IMR-90 (cell line): ENCODE measurements around the gene C9orf57. TPM values are rescaled to one million over a fixed set of nuclear protein-coding genes. Genes with fewer than 3 reads are reported as not detected.

Source experiments
- ATAC-seq: fragments of 200-7000 bp; cut with Tn5 transposase; 2 replicates; pipeline ENCODE4 v1.9.1; 2020; ENCODE audit warnings: low read depth, mild to moderate bottlenecking, moderate library complexity
- BruUV-seq: library from RNA; stranded (reverse); fragments of 400-500 nt; replicated peaks from 2 replicates; lab custom pipeline; 2021; lab: Mats Ljungman, UMichigan
- CTCF ChIA-PET: fragments of 300-600 bp; formaldehyde crosslinking; extraction: SDS; loops from one replicate; lab custom pipeline; 2021; ENCODE audit warnings: antibody characterized with exemption; lab: Yijun Ruan, JAX
- POLR2A ChIA-PET: fragments of 300-600 bp; sonication (Branson Sonifier 250); formaldehyde crosslinking; loops from one replicate; lab custom pipeline; 2022; ENCODE audit warnings: antibody characterized with exemption; ENCODE audit not compliant: unreplicated experiment; lab: Charles Lee
- DNase-seq: peaks from one replicate; pipeline ENCODE4 v3.0.0; 2013
- H2AFZ ChIP-seq: replicated peaks from 2 replicates; pipeline ENCODE3; 2013; ENCODE audit warnings: low read length, mild to moderate bottlenecking; ENCODE audit not compliant: poor library complexity
- H2AK5ac ChIP-seq: 2 replicates; pipeline ENCODE4 v1.6.1; 2013; ENCODE audit warnings: low read depth, low read length, inconsistent platforms
- H2AK9ac ChIP-seq: replicated peaks from 2 replicates; pipeline ENCODE3; 2013; ENCODE audit warnings: mild to moderate bottlenecking, low read depth, low read length, moderate library complexity; ENCODE audit not compliant: poor library complexity
- H2BK120ac ChIP-seq: 2 replicates; pipeline ENCODE4 v1.6.1; 2013; ENCODE audit warnings: low read depth, low read length, inconsistent platforms
- H2BK15ac ChIP-seq: 3 replicates; pipeline ENCODE4 v1.6.1; 2013; ENCODE audit warnings: low read depth, low read length, inconsistent platforms
- H2BK20ac ChIP-seq: 2 replicates; pipeline ENCODE4 v1.6.1; 2013; ENCODE audit warnings: low read depth, mild to moderate bottlenecking, inconsistent platforms, low read length, moderate library complexity
- H2BK5ac ChIP-seq: 2 replicates; pipeline ENCODE4 v1.6.1; 2013; ENCODE audit warnings: mild to moderate bottlenecking, low read depth, low read length, inconsistent platforms; ENCODE audit not compliant: poor library complexity, severe bottlenecking
- H3K14ac ChIP-seq: replicated peaks from 2 replicates; pipeline ENCODE4 v1.6.1; 2013; ENCODE audit warnings: low read depth, low read length, inconsistent platforms
- H3K18ac ChIP-seq: 2 replicates; pipeline ENCODE4 v1.6.1; 2013; ENCODE audit warnings: low read depth, low read length, control low read depth
- H3K23ac ChIP-seq: 2 replicates; pipeline ENCODE4 v1.6.1; 2013; ENCODE audit warnings: low read depth, low read length, inconsistent platforms
- H3K27ac ChIP-seq: 2 replicates; pipeline ENCODE4 v1.5.1; 2013; ENCODE audit warnings: mild to moderate bottlenecking, control low read depth, low read length; ENCODE audit not compliant: insufficient read depth
- H3K27me3 ChIP-seq: 2 replicates; pipeline ENCODE4 v1.6.1; 2013; ENCODE audit warnings: low read length; ENCODE audit not compliant: control insufficient read depth, insufficient read depth
- H3K36me3 ChIP-seq: 2 replicates; pipeline ENCODE4 v1.6.1; 2013; ENCODE audit warnings: low read length, mixed read lengths; ENCODE audit not compliant: control insufficient read depth, insufficient read depth
- H3K4ac ChIP-seq: 2 replicates; pipeline ENCODE4 v1.6.1; 2013; ENCODE audit warnings: low read depth, low read length, inconsistent platforms
- H3K4me1 ChIP-seq: 2 replicates; pipeline ENCODE4 v1.6.1; 2013; ENCODE audit warnings: low read length, mixed read lengths; ENCODE audit not compliant: control insufficient read depth, insufficient read depth
- H3K4me2 ChIP-seq: 2 replicates; pipeline ENCODE4 v1.6.1; 2013; ENCODE audit warnings: low read depth, mild to moderate bottlenecking, control low read depth, low read length, moderate library complexity
- H3K4me3 ChIP-seq: 2 replicates; pipeline ENCODE4 v1.5.1; 2013; ENCODE audit warnings: low read depth, mild to moderate bottlenecking, control low read depth, low read length, moderate library complexity; ENCODE audit not compliant: insufficient read depth
- H3K56ac ChIP-seq: 2 replicates; pipeline ENCODE4 v1.6.1; 2013; ENCODE audit warnings: low read length, inconsistent platforms; ENCODE audit not compliant: insufficient read depth; ENCODE audit errors: extremely low read depth
- H3K79me1 ChIP-seq, 2 experiments: 2 replicates each; pipeline ENCODE4 v1.6.1; 2013; ENCODE audit warnings: low read length in 2 of 2, inconsistent platforms in 1 of 2, low read depth in 1 of 2
- H3K9ac ChIP-seq: 2 replicates; pipeline ENCODE4 v1.6.1; 2013; ENCODE audit warnings: low read depth, low read length, control low read depth
- H3K9me1 ChIP-seq: 2 replicates; pipeline ENCODE4 v1.6.1; 2013; ENCODE audit warnings: low read length, inconsistent platforms; ENCODE audit not compliant: insufficient read depth
- H3K9me3 ChIP-seq: 2 replicates; pipeline ENCODE4 v1.6.1; 2013; ENCODE audit warnings: low read length; ENCODE audit not compliant: control insufficient read depth, insufficient read depth
- H4K20me1 ChIP-seq: 2 replicates; pipeline ENCODE4 v1.6.1; 2013; ENCODE audit warnings: low read length, inconsistent platforms; ENCODE audit not compliant: insufficient read depth
- H4K5ac ChIP-seq: 2 replicates; pipeline ENCODE4 v1.6.1; 2013; ENCODE audit warnings: mild to moderate bottlenecking, low read depth, low read length, control low read depth
- H4K8ac ChIP-seq, 2 experiments: 2 replicates each; pipeline ENCODE4 v1.6.1; 2013; ENCODE audit warnings: low read depth in 2 of 2, low read length in 2 of 2, control low read depth in 1 of 2, inconsistent platforms in 1 of 2
- H4K91ac ChIP-seq: 2 replicates; pipeline ENCODE4 v1.6.1; 2013; ENCODE audit warnings: low read depth, low read length, inconsistent platforms; ENCODE audit not compliant: insufficient read depth
- BHLHE40 ChIP-seq: fragments of 150-350 bp; IDR thresholded peaks from 2 replicates; pipeline ENCODE4 v1.6.1; 2016; ENCODE audit warnings: mild to moderate bottlenecking, low read depth, low read length
- CEBPB ChIP-seq: IDR thresholded peaks from 2 replicates; pipeline ENCODE4 v1.6.1; 2012; ENCODE audit warnings: low read depth, low read length, improper control_type of control experiment
- FOS ChIP-seq: fragments of 150-350 bp; IDR thresholded peaks from 2 replicates; pipeline ENCODE4 v1.6.1; 2016; ENCODE audit warnings: low read depth, low read length
- MAFK ChIP-seq: IDR thresholded peaks from 2 replicates; pipeline ENCODE4 v1.6.1; 2012; ENCODE audit warnings: low read depth, low read length, improper control_type of control experiment
- MAZ ChIP-seq: IDR thresholded peaks from 2 replicates; pipeline ENCODE4 v1.6.1; 2012; ENCODE audit warnings: low read depth, mild to moderate bottlenecking, low read length, improper control_type of control experiment, moderate library complexity, borderline replicate concordance
- MXI1 ChIP-seq: IDR thresholded peaks from 2 replicates; pipeline ENCODE4 v1.6.1; 2012; ENCODE audit warnings: low read depth, mild to moderate bottlenecking, low read length, moderate library complexity, borderline replicate concordance
- NFE2L2 ChIP-seq: fragments of 150-350 bp; IDR thresholded peaks from 2 replicates; pipeline ENCODE4 v1.6.1; 2016; ENCODE audit warnings: low read depth, mild to moderate bottlenecking, low read length
- POLR2A ChIP-seq: IDR thresholded peaks from 2 replicates; pipeline ENCODE4 v1.6.1; 2012; ENCODE audit warnings: mild to moderate bottlenecking, low read depth, low read length
- RAD21 ChIP-seq: IDR thresholded peaks from 2 replicates; pipeline ENCODE4 v1.6.1; 2012; ENCODE audit warnings: low read length, improper control_type of control experiment
- RCOR1 ChIP-seq: IDR thresholded peaks from 2 replicates; pipeline ENCODE4 v1.6.1; 2012; ENCODE audit warnings: mild to moderate bottlenecking, low read length, improper control_type of control experiment; ENCODE audit not compliant: insufficient replicate concordance
- RFX5 ChIP-seq: IDR thresholded peaks from 2 replicates; pipeline ENCODE4 v1.8.0; 2012; ENCODE audit warnings: low read depth, mild to moderate bottlenecking, low read length, moderate library complexity
- SMC3 ChIP-seq: fragments of 150-350 bp; IDR thresholded peaks from 2 replicates; pipeline ENCODE4 v1.6.1; 2016; ENCODE audit warnings: low read depth, mild to moderate bottlenecking, antibody characterized with exemption, low read length, moderate library complexity
- WGBS, 2 experiments: methylation state at CpG; one replicate each; pipeline versions ENCODE4 v1.1.5 to v1.1.7; 2013; ENCODE audit warnings: missing lambda C conversion rate in 2 of 2; ENCODE audit not compliant: insufficient read length in 1 of 2; ENCODE audit errors: extremely low coverage in 2 of 2; 5-methylcytosine and 5-hydroxymethylcytosine counted together
- dilution Hi-C: fragments of 300-500 bp; cut with HindIII; formaldehyde crosslinking; loops from one replicate; pipeline ENCODE4 v1.14.3; 2018; ENCODE audit warnings: low sequenced_read_pairs; ENCODE audit not compliant: unreplicated experiment
- in situ Hi-C: fragments of 300-500 bp; cut with MboI; formaldehyde crosslinking; loops from 3 replicates; pipeline ENCODE4 v1.14.3; 2019; ENCODE audit warnings: low sequenced_read_pairs, inconsistent platforms, mixed read lengths
- intact Hi-C: fragments of 100-400 bp; cut with micrococcal nuclease; formaldehyde crosslinking; loops from 2 replicates; pipeline ENCODE4 v1.10.0; 2022
- polyA plus RNA-seq, 3 experiments: library from polyadenylated mRNA; depleted of rRNA; stranded (reverse); fragments of >200 nt; gene quantifications; 2 replicates each; pipeline ENCODE4 v1.2.3, GENCODE V29; 2012; ENCODE audit warnings: low replicate concordance in 1 of 3
- total RNA-seq: library from RNA; depleted of rRNA; stranded (reverse); fragments of >200 nt; gene quantifications from 2 replicates; pipeline ENCODE4 v1.2.3, GENCODE V29; 2012
- TF ChIP-seq, protein P1 (sequence below): fragments of 150-350 bp; IDR thresholded peaks from 2 replicates; pipeline ENCODE4 v1.6.1; 2016; ENCODE audit warnings: low read depth, mild to moderate bottlenecking, low read length, moderate library complexity, borderline replicate concordance
- TF ChIP-seq, protein P2 (sequence below): conservative IDR thresholded peaks from 2 replicates; pipeline ENCODE4 v1.5.1; 2012; ENCODE audit warnings: mild to moderate bottlenecking, low read depth, low read length, improper control_type of control experiment

C9orf57 gene
- total and polyA plus RNA-seq, 2 of the 4 experiments (the other 2 are of a cell fraction): not detected

DNA sequence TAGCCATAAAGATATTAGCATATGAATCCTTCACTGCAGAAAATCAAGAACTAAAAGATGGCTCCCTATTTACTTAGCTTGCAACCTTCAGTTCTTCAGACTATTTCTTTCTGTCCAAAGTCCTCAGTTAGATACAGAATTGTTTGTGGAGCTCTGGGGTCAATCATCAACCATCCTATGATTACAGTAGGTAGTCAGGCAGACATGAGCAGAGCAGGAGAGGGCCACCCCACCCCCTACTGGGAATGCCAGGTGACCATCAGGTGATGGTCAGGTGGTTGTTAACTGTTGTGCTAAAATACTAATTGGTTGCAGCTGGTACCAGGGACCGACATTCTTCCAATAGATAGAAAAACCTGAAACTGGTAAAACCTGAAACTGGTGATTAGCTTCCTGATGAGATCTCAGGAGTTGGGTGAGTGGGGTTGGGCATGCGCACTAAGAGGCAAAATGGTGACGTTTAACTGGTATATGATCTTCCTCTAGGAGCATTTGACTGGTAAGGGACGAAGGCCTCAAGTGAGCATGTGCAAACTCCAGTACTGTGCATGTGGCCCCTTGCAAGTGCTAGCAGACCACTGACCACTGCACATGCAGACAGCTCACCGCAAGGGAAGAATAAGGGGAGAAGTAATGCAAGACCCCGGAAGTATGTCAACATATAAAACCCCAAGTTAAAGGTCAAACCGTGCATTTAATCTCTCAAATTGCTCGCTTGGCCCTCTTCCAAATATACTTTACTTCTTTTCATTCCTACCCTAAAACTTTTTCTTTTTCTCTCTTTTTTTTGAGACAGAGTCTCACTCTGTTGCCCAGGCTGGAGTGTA is 13.6 kb downstream of the C9orf57 start (continued):
- no peak for TF ChIP-seq MXI1

DNA sequence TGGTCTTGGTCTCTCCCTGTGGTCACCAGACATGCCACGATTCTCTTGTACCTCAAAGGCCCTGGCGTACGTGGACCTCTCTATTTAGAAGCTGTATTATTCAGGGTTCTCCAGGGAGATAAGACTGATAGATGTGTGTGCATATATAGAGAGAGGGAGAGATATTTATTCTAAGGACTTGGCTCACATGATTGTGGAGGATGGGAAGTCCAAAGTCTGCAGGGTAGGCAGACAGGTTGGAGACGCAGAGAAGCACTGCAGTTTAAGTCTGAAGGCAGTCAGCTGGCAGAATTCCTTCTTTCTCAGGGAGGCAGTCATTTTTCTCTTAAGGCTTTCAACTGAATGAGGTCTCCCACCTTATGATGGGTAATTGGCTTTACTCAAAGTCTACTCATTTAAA is 16.3 kb downstream of the C9orf57 start:
- WGBS, 2 experiments: no CpG with 5 or more reads among the region's 4 CpGs
- TF ChIP-seq BHLHE40: no peak
- TF ChIP-seq, protein P1, sequence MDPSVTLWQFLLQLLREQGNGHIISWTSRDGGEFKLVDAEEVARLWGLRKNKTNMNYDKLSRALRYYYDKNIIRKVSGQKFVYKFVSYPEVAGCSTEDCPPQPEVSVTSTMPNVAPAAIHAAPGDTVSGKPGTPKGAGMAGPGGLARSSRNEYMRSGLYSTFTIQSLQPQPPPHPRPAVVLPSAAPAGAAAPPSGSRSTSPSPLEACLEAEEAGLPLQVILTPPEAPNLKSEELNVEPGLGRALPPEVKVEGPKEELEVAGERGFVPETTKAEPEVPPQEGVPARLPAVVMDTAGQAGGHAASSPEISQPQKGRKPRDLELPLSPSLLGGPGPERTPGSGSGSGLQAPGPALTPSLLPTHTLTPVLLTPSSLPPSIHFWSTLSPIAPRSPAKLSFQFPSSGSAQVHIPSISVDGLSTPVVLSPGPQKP: no peak
- no peak for TF ChIP-seq MAZ
- no peak for TF ChIP-seq SMC3
- TF ChIP-seq MXI1: no peak
- TF ChIP-seq, protein P2, sequence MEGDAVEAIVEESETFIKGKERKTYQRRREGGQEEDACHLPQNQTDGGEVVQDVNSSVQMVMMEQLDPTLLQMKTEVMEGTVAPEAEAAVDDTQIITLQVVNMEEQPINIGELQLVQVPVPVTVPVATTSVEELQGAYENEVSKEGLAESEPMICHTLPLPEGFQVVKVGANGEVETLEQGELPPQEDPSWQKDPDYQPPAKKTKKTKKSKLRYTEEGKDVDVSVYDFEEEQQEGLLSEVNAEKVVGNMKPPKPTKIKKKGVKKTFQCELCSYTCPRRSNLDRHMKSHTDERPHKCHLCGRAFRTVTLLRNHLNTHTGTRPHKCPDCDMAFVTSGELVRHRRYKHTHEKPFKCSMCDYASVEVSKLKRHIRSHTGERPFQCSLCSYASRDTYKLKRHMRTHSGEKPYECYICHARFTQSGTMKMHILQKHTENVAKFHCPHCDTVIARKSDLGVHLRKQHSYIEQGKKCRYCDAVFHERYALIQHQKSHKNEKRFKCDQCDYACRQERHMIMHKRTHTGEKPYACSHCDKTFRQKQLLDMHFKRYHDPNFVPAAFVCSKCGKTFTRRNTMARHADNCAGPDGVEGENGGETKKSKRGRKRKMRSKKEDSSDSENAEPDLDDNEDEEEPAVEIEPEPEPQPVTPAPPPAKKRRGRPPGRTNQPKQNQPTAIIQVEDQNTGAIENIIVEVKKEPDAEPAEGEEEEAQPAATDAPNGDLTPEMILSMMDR: no peak
- TF ChIP-seq NFE2L2: no peak
- no peak for TF ChIP-seq RFX5
- no peak for TF ChIP-seq RAD21
- TF ChIP-seq FOS: no peak
- no peak for TF ChIP-seq RCOR1
- no peak for TF ChIP-seq MAFK
- TF ChIP-seq CEBPB: no peak
- no peak for TF ChIP-seq POLR2A

More for the DNA sequence above, 16.3 kb downstream of the C9orf57 start:
- ChIA-PET POLR2A (no interaction called here), CTCF (no interaction called here)
- intact Hi-C loops: no loop called here
- in situ Hi-C loops: loop anchor here (10.0 to 25.0 kb wide), 2 partner anchors 568 to 781 kb away; no protein-coding TSS in a partner anchor
- no peak overlapping the region for H3K14ac ChIP-seq
- no peaks in the 10 kb centered on the region for H4K20me1 ChIP-seq
- H2AK9ac ChIP-seq: no peak overlapping the region
- no peak overlapping the region for H3K4me3 ChIP-seq
- no peak overlapping the region for H4K5ac ChIP-seq
- H2AFZ ChIP-seq: no peak overlapping the region
- no peak overlapping the region for H3K18ac ChIP-seq
- dilution Hi-C loops: no loop called here
- H3K23ac ChIP-seq: no peak overlapping the region
- H3K9me3 ChIP-seq: no peaks in the 10 kb centered on the region
- H4K8ac ChIP-seq: no peak overlapping the region
- no peak overlapping the region for H3K4me2 ChIP-seq
- ATAC-seq (no peak), DNase-seq (no peak)
- H2BK20ac ChIP-seq: no peak overlapping the region
- H4K91ac ChIP-seq: no peak overlapping the region
- H3K4ac ChIP-seq: no peak overlapping the region
- no peak overlapping the region for H3K27ac ChIP-seq
- H2BK120ac ChIP-seq: no peak overlapping the region
- H3K36me3 ChIP-seq: no peaks in the 10 kb centered on the region
- H3K27me3 ChIP-seq: peaks cover 2% of the 10 kb centered on the region
- H3K4me1 ChIP-seq: no peaks in the 10 kb centered on the region
- no peak overlapping the region for H2AK5ac ChIP-seq
- no peak overlapping the region for H2BK15ac ChIP-seq
- no peak overlapping the region for H3K56ac ChIP-seq
- H2BK5ac ChIP-seq: no peak overlapping the region
- no peaks in the 10 kb centered on the region for H3K79me1 ChIP-seq
- no TSS peak for BruUV-seq
- no peak overlapping the region for H3K9ac ChIP-seq
- no peaks in the 10 kb centered on the region for H3K9me1 ChIP-seq
